ENCODE data around the gene CCDC121.
"Not testable (repeated sequence)": the region's sequence is repeated elsewhere in the genome, so short reads cannot be mapped to it uniquely, and the experiment has no call there.

The CCDC121 gene

DNA sequence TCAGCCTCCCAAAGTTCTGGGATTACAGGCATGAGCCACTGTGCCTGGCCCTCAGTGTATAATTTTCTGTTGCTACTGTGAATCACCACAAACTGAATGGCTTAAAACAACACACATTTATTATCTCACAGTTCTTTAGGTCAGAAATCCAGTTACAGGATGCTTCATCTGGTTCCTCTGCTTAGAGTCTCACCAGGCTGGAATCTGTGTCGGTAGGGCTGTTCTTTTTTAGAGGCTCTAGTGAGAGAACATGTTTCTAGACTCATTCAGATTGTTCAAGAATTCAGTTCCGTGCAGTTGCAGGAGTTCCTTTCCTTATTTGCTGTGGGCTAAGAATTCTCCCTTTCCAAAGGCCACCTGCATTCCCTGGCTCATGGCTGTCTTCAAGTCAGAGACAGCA, 22.2 kb downstream of the CCDC121 start:
- peaks cover 5% of the 10 kb centered on the region for H3K4me1 ChIP-seq
- H3K27me3 ChIP-seq (ENCODE audit: control insufficient read depth, insufficient read depth, low read length), result no peaks in the 10 kb centered on the region
- no peak overlapping the region for H3K4me2 ChIP-seq (ENCODE audit: low read length)
- H3K9ac ChIP-seq, result no peak overlapping the region
- no peak overlapping the region for H2AFZ ChIP-seq
- TF ChIP-seq, protein P1, sequence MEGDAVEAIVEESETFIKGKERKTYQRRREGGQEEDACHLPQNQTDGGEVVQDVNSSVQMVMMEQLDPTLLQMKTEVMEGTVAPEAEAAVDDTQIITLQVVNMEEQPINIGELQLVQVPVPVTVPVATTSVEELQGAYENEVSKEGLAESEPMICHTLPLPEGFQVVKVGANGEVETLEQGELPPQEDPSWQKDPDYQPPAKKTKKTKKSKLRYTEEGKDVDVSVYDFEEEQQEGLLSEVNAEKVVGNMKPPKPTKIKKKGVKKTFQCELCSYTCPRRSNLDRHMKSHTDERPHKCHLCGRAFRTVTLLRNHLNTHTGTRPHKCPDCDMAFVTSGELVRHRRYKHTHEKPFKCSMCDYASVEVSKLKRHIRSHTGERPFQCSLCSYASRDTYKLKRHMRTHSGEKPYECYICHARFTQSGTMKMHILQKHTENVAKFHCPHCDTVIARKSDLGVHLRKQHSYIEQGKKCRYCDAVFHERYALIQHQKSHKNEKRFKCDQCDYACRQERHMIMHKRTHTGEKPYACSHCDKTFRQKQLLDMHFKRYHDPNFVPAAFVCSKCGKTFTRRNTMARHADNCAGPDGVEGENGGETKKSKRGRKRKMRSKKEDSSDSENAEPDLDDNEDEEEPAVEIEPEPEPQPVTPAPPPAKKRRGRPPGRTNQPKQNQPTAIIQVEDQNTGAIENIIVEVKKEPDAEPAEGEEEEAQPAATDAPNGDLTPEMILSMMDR (IDR thresholded peaks at IDR 0.05), result no peak
- H3K27ac ChIP-seq, result no peak overlapping the region
- no peaks in the 10 kb centered on the region for H3K36me3 ChIP-seq (ENCODE audit: control insufficient read depth, insufficient read depth, low read length)
- H3K9me3 ChIP-seq (ENCODE audit: control insufficient read depth, low read length), result no peaks in the 10 kb centered on the region
- peaks cover 5% of the 10 kb centered on the region for H3K79me2 ChIP-seq
- H3K4me3 ChIP-seq (ENCODE audit: low read depth, low read length), result no peak overlapping the region

DNA sequence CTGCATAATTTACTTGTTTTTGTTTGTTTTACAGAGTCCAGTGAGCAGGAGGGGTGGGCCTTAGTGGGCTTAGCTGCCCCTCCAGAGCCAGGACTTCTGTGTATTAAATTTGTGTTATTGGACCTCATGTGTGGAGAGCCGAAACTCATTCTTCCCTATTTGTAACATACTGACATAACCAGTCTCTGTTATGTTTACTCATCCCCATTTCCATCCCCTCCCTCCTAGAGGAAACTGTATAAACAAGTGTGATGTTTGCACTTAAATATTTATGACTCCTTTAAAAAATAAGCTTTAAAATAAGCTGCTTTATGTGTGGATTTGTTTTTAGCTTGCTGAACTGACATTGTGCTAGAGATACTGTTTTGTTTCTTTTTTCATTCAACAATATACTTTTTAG, 32.2 kb downstream of the CCDC121 start:
- H3K4me2 ChIP-seq (ENCODE audit: low read length), result no peak overlapping the region
- no peaks in the 10 kb centered on the region for H3K9me3 ChIP-seq (ENCODE audit: control insufficient read depth, low read length)
- H3K4me1 ChIP-seq, result peaks cover 8% of the 10 kb centered on the region
- H3K27me3 ChIP-seq (ENCODE audit: control insufficient read depth, insufficient read depth, low read length), result no peaks in the 10 kb centered on the region
- no peak overlapping the region for H3K4me3 ChIP-seq (ENCODE audit: low read depth, low read length)
- H3K9ac ChIP-seq, result no peak overlapping the region
- no peak overlapping the region for H3K27ac ChIP-seq
- H3K79me2 ChIP-seq, result peaks cover 53% of the 10 kb centered on the region
- H2AFZ ChIP-seq, result no peak overlapping the region
- TF ChIP-seq, protein P1 (IDR thresholded peaks at IDR 0.05), result no peak
- H3K36me3 ChIP-seq (ENCODE audit: control insufficient read depth, insufficient read depth, low read length), result no peaks in the 10 kb centered on the region

DNA sequence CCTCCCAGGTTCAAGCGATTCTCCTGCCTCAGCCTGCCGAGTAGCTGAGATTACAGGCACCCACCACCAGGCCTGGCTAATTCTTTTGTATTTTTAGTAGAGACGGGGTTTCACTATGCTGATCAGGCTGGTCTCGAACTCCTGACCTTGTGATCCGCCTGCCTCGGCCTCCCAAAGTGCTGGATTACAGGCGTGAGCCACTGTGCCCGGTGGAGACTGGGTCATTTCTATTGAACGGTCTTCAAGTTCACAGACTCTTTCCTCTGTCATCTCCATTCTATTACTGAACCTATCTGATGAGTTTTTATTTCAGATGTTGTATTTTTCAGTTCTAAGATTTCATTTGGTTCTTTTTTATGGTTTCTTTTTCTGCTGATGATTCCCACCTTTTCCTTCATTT, 33.4 kb downstream of the CCDC121 start:
- H3K4me1 ChIP-seq; H3K36me3 ChIP-seq (ENCODE audit: control insufficient read depth, insufficient read depth, low read length); H2AFZ ChIP-seq; H3K4me3 ChIP-seq (ENCODE audit: low read depth, low read length); H3K9ac ChIP-seq; H3K27ac ChIP-seq; H3K9me3 ChIP-seq (ENCODE audit: control insufficient read depth, low read length); H3K27me3 ChIP-seq (ENCODE audit: control insufficient read depth, insufficient read depth, low read length); H3K4me2 ChIP-seq (ENCODE audit: low read length): not testable (repeated sequence)
- peaks cover 57% of the 10 kb centered on the region for H3K79me2 ChIP-seq

DNA sequence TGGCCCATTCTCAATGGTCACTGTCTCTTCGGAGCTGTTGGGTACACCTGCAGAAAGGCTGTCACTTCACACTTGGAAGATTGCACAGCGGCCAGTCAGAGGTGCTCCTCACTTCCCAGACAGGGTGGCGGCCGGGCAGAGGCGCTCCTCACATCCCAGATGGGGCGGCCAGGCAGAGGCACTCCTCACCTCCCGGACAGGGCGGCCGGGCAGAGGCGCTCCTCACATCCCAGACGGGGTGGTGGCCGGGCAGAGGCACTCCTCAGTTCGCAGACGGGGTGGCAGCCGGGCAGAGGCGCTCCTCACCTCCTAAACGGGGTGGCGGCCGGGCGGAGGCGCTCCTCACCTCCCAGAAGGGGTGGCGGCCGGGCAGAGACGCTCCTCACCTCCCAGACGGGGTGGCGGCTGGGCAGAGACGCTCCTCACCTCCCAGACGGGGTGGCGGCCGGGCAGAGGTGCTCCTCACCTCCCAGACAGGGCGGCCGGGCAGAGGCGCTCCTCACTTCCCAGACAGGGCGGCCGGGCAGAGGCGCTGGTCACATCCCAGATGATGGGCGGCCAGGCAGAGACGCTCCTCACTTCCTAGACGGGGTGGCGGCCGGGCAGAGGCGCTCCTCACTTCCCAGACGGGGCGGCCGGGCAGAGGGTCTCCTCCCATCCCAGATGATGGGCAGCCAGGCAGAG, 34.6 kb downstream of the CCDC121 start:
- H3K4me3 ChIP-seq (ENCODE audit: low read depth, low read length); H3K9me3 ChIP-seq (ENCODE audit: control insufficient read depth, low read length); H3K27ac ChIP-seq; H3K4me2 ChIP-seq (ENCODE audit: low read length); H3K9ac ChIP-seq; H3K36me3 ChIP-seq (ENCODE audit: control insufficient read depth, insufficient read depth, low read length); H3K27me3 ChIP-seq (ENCODE audit: control insufficient read depth, insufficient read depth, low read length); H2AFZ ChIP-seq; H3K4me1 ChIP-seq: not testable (repeated sequence)
- H3K79me2 ChIP-seq, result peaks cover 57% of the 10 kb centered on the region

DNA sequence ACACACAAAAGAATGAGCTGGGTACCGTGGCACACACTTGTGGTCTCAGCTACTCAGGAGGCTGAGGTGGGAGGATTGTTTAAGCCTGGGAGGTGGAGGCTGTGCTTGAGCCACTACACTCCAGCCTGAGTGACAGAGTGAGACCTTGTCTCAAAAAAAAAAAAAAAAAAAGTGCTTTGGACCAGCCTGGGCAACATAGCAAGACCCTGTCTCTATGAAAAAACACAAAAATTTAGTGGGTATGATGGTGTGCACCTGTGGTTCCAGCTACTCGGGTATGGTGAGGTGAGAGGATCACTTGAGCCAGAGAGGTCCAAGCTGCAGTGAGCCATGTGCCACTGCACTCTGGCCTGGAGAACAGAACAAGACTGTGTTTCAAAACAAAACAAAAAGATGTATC, 35.6 kb downstream of the CCDC121 start:
- Histone ChIP-seq H3K9me3 (ENCODE audit: control insufficient read depth, low read length) (no peaks in the 10 kb centered on the region), H2AFZ (no peak overlapping the region), H3K36me3 (ENCODE audit: control insufficient read depth, insufficient read depth, low read length) (no peaks in the 10 kb centered on the region), H3K4me3 (ENCODE audit: low read depth, low read length) (no peak overlapping the region), H3K4me2 (ENCODE audit: low read length) (no peak overlapping the region), H3K27me3 (ENCODE audit: control insufficient read depth, insufficient read depth, low read length) (no peaks in the 10 kb centered on the region), H3K79me2 (peaks cover 52% of the 10 kb centered on the region), H3K27ac (no peak overlapping the region), H3K9ac (no peak overlapping the region), H3K4me1 (peaks cover 8% of the 10 kb centered on the region)
- TF ChIP-seq, protein P1 (IDR thresholded peaks at IDR 0.05), result no peak

DNA sequence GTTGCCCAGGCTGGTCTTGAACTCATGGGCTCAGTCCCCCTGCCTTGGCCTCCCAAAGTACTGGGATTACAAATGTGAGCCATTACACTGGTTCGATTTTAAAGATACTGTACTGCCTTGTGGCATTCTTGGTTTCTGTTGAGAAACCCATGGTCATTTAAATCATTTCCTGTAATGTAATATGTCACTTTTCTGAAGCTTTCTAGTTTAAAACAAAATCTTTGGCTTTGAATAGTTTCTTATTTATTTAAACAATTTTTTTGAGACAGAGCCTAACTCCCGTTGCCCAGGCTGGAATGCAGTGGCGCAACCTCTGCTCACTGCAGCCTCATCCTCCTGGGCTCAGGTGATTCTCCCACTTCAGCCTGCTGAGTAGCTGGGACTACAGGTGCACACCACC, 37.1 kb downstream of the CCDC121 start:
- Histone ChIP-seq H3K36me3 (ENCODE audit: control insufficient read depth, insufficient read depth, low read length) (no peaks in the 10 kb centered on the region), H3K4me3 (ENCODE audit: low read depth, low read length) (no peak overlapping the region), H3K9ac (no peak overlapping the region), H2AFZ (no peak overlapping the region), H3K4me1 (no peaks in the 10 kb centered on the region), H3K79me2 (peaks cover 41% of the 10 kb centered on the region), H3K27ac (no peak overlapping the region), H3K4me2 (ENCODE audit: low read length) (no peak overlapping the region), H3K27me3 (ENCODE audit: control insufficient read depth, insufficient read depth, low read length) (no peaks in the 10 kb centered on the region), H3K9me3 (ENCODE audit: control insufficient read depth, low read length) (no peaks in the 10 kb centered on the region)
- TF ChIP-seq, protein P1 (IDR thresholded peaks at IDR 0.05), result no peak
